Measurements from ENCODE around the gene SRSF11.

- no peak for TF ChIP-seq CTCF (IDR thresholded peaks at IDR 0.05 in 8 of 11, conservative IDR thresholded peaks at IDR 0.05 in 3 of 11)
- TF ChIP-seq POLR2A (IDR thresholded peaks at IDR 0.05): no peak
These were observed 25.8 kb upstream of the SRSF11 start for GRCh38 chr1:70195342-70195741.

All from spleen (tissue), 7 donors.